Osteocyte (in vitro differentiated cells): ENCODE measurements around the gene PITX1. TPM values are rescaled to one million over a fixed set of nuclear protein-coding genes. Genes with fewer than 3 reads are reported as not detected.

Source experiments
- DNase-seq: peaks from one replicate; pipeline ENCODE4 v3.0.0; 2021; ENCODE audit warnings: mixed read lengths; ENCODE audit not compliant: unreplicated experiment; ENCODE audit errors: extremely low spot score
- H3K27ac Mint-ChIP-seq: one replicate; pipeline ENCODE4 v1.8.0; 2021; ENCODE audit warnings: mild to moderate bottlenecking, mixed read lengths; ENCODE audit not compliant: unreplicated experiment
- H3K27me3 Mint-ChIP-seq: one replicate; pipeline ENCODE4 v1.8.0; 2021; ENCODE audit warnings: mixed read lengths; ENCODE audit not compliant: unreplicated experiment
- H3K36me3 Mint-ChIP-seq: one replicate; pipeline ENCODE4 v1.8.0; 2021; ENCODE audit warnings: mixed read lengths; ENCODE audit not compliant: unreplicated experiment
- H3K4me1 Mint-ChIP-seq: one replicate; pipeline ENCODE4 v1.8.0; 2021; ENCODE audit warnings: mixed read lengths; ENCODE audit not compliant: unreplicated experiment
- H3K4me3 Mint-ChIP-seq: one replicate; pipeline ENCODE4 v1.8.0; 2021; ENCODE audit warnings: mild to moderate bottlenecking, moderate library complexity, mixed read lengths; ENCODE audit not compliant: unreplicated experiment
- H3K9me3 Mint-ChIP-seq: one replicate; pipeline ENCODE4 v1.8.0; 2021; ENCODE audit warnings: mixed read lengths; ENCODE audit not compliant: unreplicated experiment
- CTCF ChIP-seq: fragments of 200-600 bp; sonication (generic); IDR thresholded peaks from 2 replicates; pipeline ENCODE4 v1.5.0; 2021; ENCODE audit warnings: antibody characterized with exemption, mild to moderate bottlenecking, moderate library complexity
- total RNA-seq: library from RNA; stranded (reverse); gene quantifications from 2 replicates; pipeline ENCODE4 v1.2.1, GENCODE V29; 2021

PITX1 gene
- total RNA-seq, 1 donor from 2014 or later: 0.13 TPM

- DNase-seq: no peak
- Mint-ChIP-seq H3K36me3 (peaks cover 2% of the 10 kb centered on the region), H3K27me3 (peaks cover 83% of the 10 kb centered on the region), H3K4me3 (no peak overlapping the region), H3K4me1 (peaks cover 11% of the 10 kb centered on the region), H3K9me3 (no peaks in the 10 kb centered on the region), H3K27ac (no peak overlapping the region)
- TF ChIP-seq CTCF: no peak
Measured at GRCh38 chr5:135025730-135026644, 8.0 kb downstream of the PITX1 start.

- TF ChIP-seq CTCF: no peak
- DNase-seq: no peak
- no peaks in the 10 kb centered on the region for H3K9me3 Mint-ChIP-seq
- H3K27me3 Mint-ChIP-seq: peaks cover 82% of the 10 kb centered on the region
- no peak overlapping the region for H3K4me3 Mint-ChIP-seq
- peaks cover 4% of the 10 kb centered on the region for H3K4me1 Mint-ChIP-seq
- peaks cover 2% of the 10 kb centered on the region for H3K36me3 Mint-ChIP-seq
- no peak overlapping the region for H3K27ac Mint-ChIP-seq
Measured at GRCh38 chr5:135024956-135025729, 8.9 kb downstream of the PITX1 start.

- no peaks in the 10 kb centered on the region for H3K4me1 Mint-ChIP-seq
- no peak for TF ChIP-seq CTCF
- DNase-seq: no peak
- no peak overlapping the region for H3K4me3 Mint-ChIP-seq
- no peak overlapping the region for H3K27ac Mint-ChIP-seq
- peaks cover 64% of the 10 kb centered on the region for H3K27me3 Mint-ChIP-seq
- H3K36me3 Mint-ChIP-seq: no peaks in the 10 kb centered on the region
- H3K9me3 Mint-ChIP-seq: no peaks in the 10 kb centered on the region
Measured at GRCh38 chr5:135020111-135020895, 13.7 kb downstream of the PITX1 start.

GRCh38 chr5:135019314-135019713 lies 14.7 kb downstream of the PITX1 start:
- Mint-ChIP-seq H3K9me3 (no peaks in the 10 kb centered on the region), H3K27ac (no peak overlapping the region), H3K4me1 (no peaks in the 10 kb centered on the region), H3K4me3 (no peak overlapping the region), H3K36me3 (no peaks in the 10 kb centered on the region), H3K27me3 (peaks cover 61% of the 10 kb centered on the region)
- DNase-seq: no peak
- no peak for TF ChIP-seq CTCF
